SK-N-SH (cell line): ENCODE data around the gene ZC3H4. TPM values are rescaled to one million over a fixed set of nuclear protein-coding genes. Genes with fewer than 3 reads are reported as not detected.

ENCODE experiments used
- CTCF ChIA-PET: fragments of 300-600, 350-600 bp; formaldehyde crosslinking; extraction: SDS; loops from one replicate; lab custom pipeline; 2021; lab: Yijun Ruan, JAX
- POLR2A ChIA-PET: fragments of 350-600 bp; sonication (Branson Sonifier 250); formaldehyde crosslinking; extraction: SDS; loops from one replicate; lab custom pipeline; 2020; ENCODE audit warnings: antibody characterized with exemption, inconsistent platforms; lab: Yijun Ruan, JAX
- DNase-seq: peaks from one replicate; pipeline ENCODE4 v3.0.0; 2012
- H2AFZ ChIP-seq: fragments of 200-600 bp; sonication (generic); 2 replicates; pipeline ENCODE4 v1.8.1; 2016; ENCODE audit warnings: antibody characterized with exemption, mild to moderate bottlenecking, low read depth
- H3F3A ChIP-seq: fragments of 200-600 bp; sonication (generic); replicated peaks from 2 replicates; pipeline ENCODE3; 2016; ENCODE audit warnings: antibody characterized with exemption, mild to moderate bottlenecking; ENCODE audit not compliant: insufficient read depth
- H3K27ac ChIP-seq, 2 experiments: fragments of 200-500 bp in 1 of 2; fragments of 200-600 bp in 1 of 2; sonication (Bioruptor generic) in 1 of 2; sonication (generic), shearing (Covaris generic) in 1 of 2; 2 replicates each; pipeline versions ENCODE4 v1.5.1 to v1.6.1; 2014 to 2016; ENCODE audit warnings: low read depth in 2 of 2, inconsistent platforms in 1 of 2, low read length in 1 of 2, mild to moderate bottlenecking in 1 of 2, mixed read lengths in 1 of 2
- H3K27me3 ChIP-seq: fragments of 200-600 bp; sonication (generic), shearing (Covaris generic); 2 replicates; pipeline ENCODE4 v1.6.1; 2016; ENCODE audit warnings: mixed run types; ENCODE audit not compliant: insufficient read depth
- H3K36me3 ChIP-seq, 2 experiments: fragments of 200-500 bp in 1 of 2; fragments of 200-600 bp in 1 of 2; sonication (Bioruptor generic) in 1 of 2; sonication (generic) in 1 of 2; replicated peaks in 1 of 2; 2 replicates each; pipeline versions ENCODE3 to v1.5.1; 2014 to 2016; ENCODE audit warnings: low read length in 1 of 2, mild to moderate bottlenecking in 1 of 2; ENCODE audit not compliant: insufficient read depth in 2 of 2, control insufficient read depth in 1 of 2
- H3K4me1 ChIP-seq, 2 experiments: fragments of 200-500 bp in 1 of 2; fragments of 200-600 bp in 1 of 2; sonication (Bioruptor generic) in 1 of 2; sonication (generic), shearing (Covaris generic) in 1 of 2; 2 replicates each; pipeline versions ENCODE4 v1.5.1 to v1.6.1; 2014 to 2016; ENCODE audit warnings: low read depth in 1 of 2, low read length in 1 of 2, mixed run types in 1 of 2; ENCODE audit not compliant: insufficient read depth in 2 of 2, control insufficient read depth in 1 of 2
- H3K4me2 ChIP-seq: fragments of 200-600 bp; sonication (generic), shearing (Covaris generic); 2 replicates; pipeline ENCODE4 v1.6.1; 2017; ENCODE audit warnings: mixed run types
- H3K4me3 ChIP-seq, 2 experiments: fragments of 200-500 bp in 1 of 2; fragments of 200-600 bp in 1 of 2; sonication (Bioruptor generic) in 1 of 2; sonication (generic), shearing (Covaris generic) in 1 of 2; 2 replicates each; pipeline versions ENCODE4 v1.5.1 to v1.8.1; 2014 to 2016; ENCODE audit warnings: low read depth in 2 of 2, inconsistent platforms in 1 of 2, low read length in 1 of 2, mild to moderate bottlenecking in 1 of 2, mixed read lengths in 1 of 2, moderate library complexity in 1 of 2
- H3K79me2 ChIP-seq: fragments of 200-600 bp; sonication (generic); 2 replicates; pipeline ENCODE4 v1.8.1; 2017; ENCODE audit warnings: mild to moderate bottlenecking; ENCODE audit not compliant: insufficient read depth
- H3K9ac ChIP-seq: fragments of 200-600 bp; sonication (generic); 2 replicates; pipeline ENCODE4 v1.6.1; 2017; ENCODE audit warnings: mixed run types
- H3K9me2 ChIP-seq: fragments of 200-600 bp; sonication (generic); 2 replicates; pipeline ENCODE4 v1.6.1; 2017; ENCODE audit warnings: mixed run types
- H3K9me3 ChIP-seq: fragments of 200-600 bp; sonication (generic); 2 replicates; pipeline ENCODE4 v1.6.1; 2017; ENCODE audit warnings: mixed run types, mild to moderate bottlenecking, moderate library complexity
- H4K20me1 ChIP-seq: fragments of 200-600 bp; sonication (generic); 2 replicates; pipeline ENCODE4 v1.6.1; 2017; ENCODE audit warnings: mild to moderate bottlenecking, mixed run types; ENCODE audit not compliant: insufficient read depth
- ELF1 ChIP-seq: IDR thresholded peaks from 2 replicates; pipeline ENCODE4 v1.4.0; 2012
- EZH2phosphoT487 ChIP-seq: fragments of 200-600 bp; sonication (generic); IDR thresholded peaks from 2 replicates; pipeline ENCODE4 v1.6.1; 2017; ENCODE audit warnings: low read depth, mixed run types, mild to moderate bottlenecking, antibody characterized with exemption, moderate library complexity, borderline replicate concordance
- GABPA ChIP-seq: IDR thresholded peaks from 2 replicates; pipeline ENCODE4 v1.4.0; 2012; ENCODE audit warnings: low read depth, mild to moderate bottlenecking
- JUND ChIP-seq: IDR thresholded peaks from 2 replicates; pipeline ENCODE4 v1.4.0; 2012
- MEF2A ChIP-seq: IDR thresholded peaks from 2 replicates; pipeline ENCODE4 v1.4.0; 2012; ENCODE audit warnings: low read depth, borderline replicate concordance
- MXI1 ChIP-seq: IDR thresholded peaks from 2 replicates; pipeline ENCODE4 v1.6.1; 2012; ENCODE audit warnings: mild to moderate bottlenecking, low read depth, low read length, improper control_type of control experiment
- PBX3 ChIP-seq: IDR thresholded peaks from 2 replicates; pipeline ENCODE4; 2012
- POLR2AphosphoS5 ChIP-seq: IDR thresholded peaks from 2 replicates; pipeline ENCODE4 v1.6.1; 2012; ENCODE audit warnings: low read depth, low read length
- RCOR1 ChIP-seq: fragments of 150-350 bp; IDR thresholded peaks from 2 replicates; pipeline ENCODE4 v1.6.1; 2017; ENCODE audit warnings: antibody characterized with exemption, low read length
- REST ChIP-seq: IDR thresholded peaks from 2 replicates; pipeline ENCODE4 v1.6.1; 2012; ENCODE audit warnings: mild to moderate bottlenecking, low read depth, low read length, moderate library complexity
- SMC3 ChIP-seq: IDR thresholded peaks from 2 replicates; pipeline ENCODE4 v1.6.1; 2012; ENCODE audit warnings: low read depth, low read length, improper control_type of control experiment
- TCF12 ChIP-seq: IDR thresholded peaks from 2 replicates; pipeline ENCODE4 v1.4.0; 2012
- USF1 ChIP-seq: IDR thresholded peaks from 2 replicates; pipeline ENCODE4 v1.4.0; 2012; ENCODE audit warnings: low read depth, borderline replicate concordance
- WGBS: methylation state at CpG from one replicate; pipeline ENCODE4 v1.1.6; 2017; ENCODE audit warnings: low lambda C conversion rate; 5-methylcytosine and 5-hydroxymethylcytosine counted together
- polyA plus RNA-seq, 3 experiments: library from polyadenylated mRNA; depleted of rRNA; stranded (reverse); fragments of >200 nt; gene quantifications; 2 replicates each; pipeline ENCODE4 v1.2.3, GENCODE V29; 2012
- TF ChIP-seq, protein P1 (sequence below): fragments of 150-350 bp; IDR thresholded peaks from 2 replicates; pipeline ENCODE4 v1.6.1; 2017; ENCODE audit warnings: antibody characterized with exemption, low read length, low read depth, borderline replicate concordance
- TF ChIP-seq, protein P2 (sequence below): IDR thresholded peaks from 2 replicates; pipeline ENCODE4 v1.4.0; 2012; ENCODE audit warnings: low read depth
- TF ChIP-seq, protein P3 (sequence below): fragments of 150-350 bp; IDR thresholded peaks from 2 replicates; pipeline ENCODE4 v1.6.1; 2016; ENCODE audit warnings: mild to moderate bottlenecking, low read depth, low read length
- TF ChIP-seq, protein P4 (sequence below): IDR thresholded peaks from 2 replicates; pipeline ENCODE4 v1.4.0; 2012; ENCODE audit warnings: low read depth, borderline replicate concordance

The ZC3H4 gene
- polyA plus RNA-seq, 1 of the 3 experiments (the other 2 are of a cell fraction), result 7.6 TPM

GRCh38 chr19:47075941-47076340 is 37.6 kb downstream of the ZC3H4 start:
- Histone ChIP-seq H3K9ac (no peak overlapping the region), H3K9me3 (no peaks in the 10 kb centered on the region), H2AFZ (no peak overlapping the region), H3K4me3 (no peak overlapping the region), H3K36me3 (peaks cover 41 to 45% of the 10 kb centered on the region in 2 experiments), H3K9me2 (no peaks in the 10 kb centered on the region), H3K4me1 (0 out of 4 replicates have a peak, but pooled peaks cover 0 to 5% of the 10 kb centered on the region in 2 experiments), H3K79me2 (peaks cover 52% of the 10 kb centered on the region), H3K27ac (no peak overlapping the region; a peak in 1 of 4 replicates), H3K27me3 (no peaks in the 10 kb centered on the region), H3K4me2 (no peak overlapping the region), H4K20me1 (peaks cover 14% of the 10 kb centered on the region), H3F3A (peaks cover 12% of the 10 kb centered on the region)
- TF ChIP-seq JUND, result no peak
- TF ChIP-seq TCF12, result no peak
- no peak for DNase-seq
- ChIA-PET CTCF (interaction anchor here (1.4 to 1.5 kb wide), 2 partner anchors 24 to 168 kb away, joined by 3 to 4 read pairs; no protein-coding TSS in a partner anchor), POLR2A (no interaction called here)
- 88% methylated on average over 13 of the region's 13 CpGs for WGBS

DNA sequence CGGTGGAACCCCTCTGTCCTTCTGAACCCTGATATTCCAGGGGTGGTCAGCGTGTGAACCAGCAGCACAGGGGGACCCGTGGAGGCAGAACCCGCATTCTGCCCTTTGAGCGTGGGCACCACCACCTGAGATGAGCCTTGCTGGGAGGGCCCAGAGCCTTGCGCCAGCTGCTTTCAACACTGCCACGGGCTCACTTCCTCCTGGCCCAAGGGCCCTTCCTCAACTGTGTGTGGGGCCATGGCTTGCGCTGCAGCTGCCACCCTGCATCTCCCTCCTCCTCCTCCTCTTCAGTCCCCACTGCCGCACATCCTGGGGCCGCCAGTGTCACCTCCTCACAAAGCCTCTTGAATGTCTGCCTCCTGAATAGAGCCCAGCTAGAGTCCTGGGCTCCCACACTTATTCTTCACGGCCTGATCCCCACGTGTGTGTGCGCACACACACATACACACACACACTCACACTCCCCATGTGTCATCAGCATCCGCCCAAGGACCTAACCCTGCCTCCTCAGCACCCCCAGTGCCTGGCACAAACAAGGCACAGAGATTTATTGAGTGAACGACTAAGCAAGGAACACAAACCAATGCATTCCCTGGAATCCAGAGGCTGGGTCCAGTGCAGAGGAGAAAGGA is 38.3 kb downstream of the ZC3H4 start:
- 96% methylated on average over 13 of the region's 15 CpGs for whole genome bisulfite sequencing
- CTCF ChIA-PET, result interaction anchor here (1.4 to 1.5 kb wide), 2 partner anchors 24 to 169 kb away, joined by 3 to 4 read pairs; no protein-coding TSS in a partner anchor
- H3K36me3 ChIP-seq, result peaks cover 41 to 46% of the 10 kb centered on the region in 2 experiments
- no peak overlapping the region for H2AFZ ChIP-seq
- H3K4me3 ChIP-seq, result no peak overlapping the region
- 0 out of 4 replicates have a peak, but pooled peaks cover 0 to 5% of the 10 kb centered on the region in 2 experiments for H3K4me1 ChIP-seq
- H3K4me2 ChIP-seq, result no peak overlapping the region
- H4K20me1 ChIP-seq, result peaks cover 14% of the 10 kb centered on the region
- no peaks in the 10 kb centered on the region for H3K9me2 ChIP-seq
- H3K9ac ChIP-seq, result no peak overlapping the region
- POLR2A ChIA-PET, result no interaction called here
- H3K9me3 ChIP-seq, result no peaks in the 10 kb centered on the region
- peaks cover 52% of the 10 kb centered on the region for H3K79me2 ChIP-seq
- no peak overlapping the region for H3K27ac ChIP-seq
- no peak for DNase-seq
- H3F3A ChIP-seq, result peaks cover 10% of the 10 kb centered on the region
- no peaks in the 10 kb centered on the region for H3K27me3 ChIP-seq
- TF ChIP-seq, protein P1, sequence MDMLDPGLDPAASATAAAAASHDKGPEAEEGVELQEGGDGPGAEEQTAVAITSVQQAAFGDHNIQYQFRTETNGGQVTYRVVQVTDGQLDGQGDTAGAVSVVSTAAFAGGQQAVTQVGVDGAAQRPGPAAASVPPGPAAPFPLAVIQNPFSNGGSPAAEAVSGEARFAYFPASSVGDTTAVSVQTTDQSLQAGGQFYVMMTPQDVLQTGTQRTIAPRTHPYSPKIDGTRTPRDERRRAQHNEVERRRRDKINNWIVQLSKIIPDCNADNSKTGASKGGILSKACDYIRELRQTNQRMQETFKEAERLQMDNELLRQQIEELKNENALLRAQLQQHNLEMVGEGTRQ, result no peak
- TF ChIP-seq GABPA (no peak), SMC3 (no peak), EZH2phosphoT487 (no peak), PBX3 (no peak), USF1 (no peak), ELF1 (no peak), POLR2AphosphoS5 (no peak), MXI1 (no peak), JUND (no peak), RCOR1 (no peak), REST (no peak), MEF2A (no peak)
- TF ChIP-seq, protein P2, sequence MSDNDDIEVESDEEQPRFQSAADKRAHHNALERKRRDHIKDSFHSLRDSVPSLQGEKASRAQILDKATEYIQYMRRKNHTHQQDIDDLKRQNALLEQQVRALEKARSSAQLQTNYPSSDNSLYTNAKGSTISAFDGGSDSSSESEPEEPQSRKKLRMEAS, result no peak
- TF ChIP-seq, protein P3, sequence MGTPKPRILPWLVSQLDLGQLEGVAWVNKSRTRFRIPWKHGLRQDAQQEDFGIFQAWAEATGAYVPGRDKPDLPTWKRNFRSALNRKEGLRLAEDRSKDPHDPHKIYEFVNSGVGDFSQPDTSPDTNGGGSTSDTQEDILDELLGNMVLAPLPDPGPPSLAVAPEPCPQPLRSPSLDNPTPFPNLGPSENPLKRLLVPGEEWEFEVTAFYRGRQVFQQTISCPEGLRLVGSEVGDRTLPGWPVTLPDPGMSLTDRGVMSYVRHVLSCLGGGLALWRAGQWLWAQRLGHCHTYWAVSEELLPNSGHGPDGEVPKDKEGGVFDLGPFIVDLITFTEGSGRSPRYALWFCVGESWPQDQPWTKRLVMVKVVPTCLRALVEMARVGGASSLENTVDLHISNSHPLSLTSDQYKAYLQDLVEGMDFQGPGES, result no peak
- TF ChIP-seq, protein P4, sequence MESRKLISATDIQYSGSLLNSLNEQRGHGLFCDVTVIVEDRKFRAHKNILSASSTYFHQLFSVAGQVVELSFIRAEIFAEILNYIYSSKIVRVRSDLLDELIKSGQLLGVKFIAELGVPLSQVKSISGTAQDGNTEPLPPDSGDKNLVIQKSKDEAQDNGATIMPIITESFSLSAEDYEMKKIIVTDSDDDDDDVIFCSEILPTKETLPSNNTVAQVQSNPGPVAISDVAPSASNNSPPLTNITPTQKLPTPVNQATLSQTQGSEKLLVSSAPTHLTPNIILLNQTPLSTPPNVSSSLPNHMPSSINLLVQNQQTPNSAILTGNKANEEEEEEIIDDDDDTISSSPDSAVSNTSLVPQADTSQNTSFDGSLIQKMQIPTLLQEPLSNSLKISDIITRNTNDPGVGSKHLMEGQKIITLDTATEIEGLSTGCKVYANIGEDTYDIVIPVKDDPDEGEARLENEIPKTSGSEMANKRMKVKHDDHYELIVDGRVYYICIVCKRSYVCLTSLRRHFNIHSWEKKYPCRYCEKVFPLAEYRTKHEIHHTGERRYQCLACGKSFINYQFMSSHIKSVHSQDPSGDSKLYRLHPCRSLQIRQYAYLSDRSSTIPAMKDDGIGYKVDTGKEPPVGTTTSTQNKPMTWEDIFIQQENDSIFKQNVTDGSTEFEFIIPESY, result no peak
